Testis (tissue), 3 donors: ENCODE measurements around the gene FBXL19. TPM values are rescaled to one million over a fixed set of nuclear protein-coding genes. Genes with fewer than 3 reads are reported as not detected.

Experiments
- DNase-seq: peaks from one replicate; pipeline ENCODE4 v3.0.0-alpha.2; 2019
- H3K27ac ChIP-seq, 2 donors: fragments of 200-600 bp; sonication (generic); one replicate each; pipeline ENCODE4 v1.5.1; 2019
- H3K27me3 ChIP-seq: fragments of 200-600 bp; sonication (generic); one replicate; pipeline ENCODE4 v1.5.1; 2019
- H3K36me3 ChIP-seq: fragments of 200-600 bp; sonication (generic); one replicate; pipeline ENCODE4 v1.5.1; 2017; ENCODE audit warnings: low read depth; ENCODE audit errors: missing control alignments
- H3K4me1 ChIP-seq: fragments of 200-600 bp; sonication (generic); one replicate; pipeline ENCODE4 v1.5.1; 2019
- H3K4me3 ChIP-seq, 2 donors: fragments of 200-600 bp; sonication (generic); one replicate each; pipeline ENCODE4 v1.5.1; 2017 to 2019
- H3K9me3 ChIP-seq: fragments of 200-600 bp; sonication (generic); one replicate; pipeline ENCODE4 v1.5.1; 2017
- POLR2A ChIP-seq: fragments of 450-650 bp; IDR thresholded peaks from one replicate; pipeline ENCODE4 v1.6.1; 2017; ENCODE audit warnings: antibody characterized with exemption, mild to moderate bottlenecking, moderate library complexity
- WGBS, 2 donors: methylation state at CpG; one replicate each; pipeline ENCODE4 v1.1.5; 2018; 5-methylcytosine and 5-hydroxymethylcytosine counted together
- intact Hi-C: fragments of 100-400 bp; cut with DNase I; formaldehyde crosslinking; loops from one replicate; pipeline ENCODE4 v1.15.1; 2023; ENCODE audit warnings: low total_unique reads
- polyA plus RNA-seq: library from polyadenylated mRNA; stranded (reverse); fragments of 350-450 nt; fragmentation: Illumina TruSeq; extraction: RNeasy Lipid Tissue Mini Kit (QIAGEN cat#74804); gene quantifications from one replicate; pipeline ENCODE4 v1.2.3, GENCODE V29; 2014; ENCODE audit warnings: low read depth, low replicate concordance; ENCODE audit not compliant: insufficient read depth
- total RNA-seq, 2 donors: library from RNA; depleted of rRNA; stranded (reverse); fragments of >200 nt; gene quantifications; one replicate each; pipeline ENCODE4 v1.2.3, GENCODE V29; 2016
- TF ChIP-seq, protein P1 (sequence below), 3 experiments: fragments of 450-650 bp in 2 of 3; fragments of 200-600 bp in 1 of 3; sonication (generic) in 1 of 3; IDR thresholded peaks; one replicate each; pipeline ENCODE4 v1.5.1; 2016 to 2019; ENCODE audit warnings: antibody characterized with exemption in 3 of 3, mild to moderate bottlenecking in 2 of 3, moderate library complexity in 1 of 3

The FBXL19 gene
- total and polyA plus RNA-seq, 3 donors from 2014 or later, result 47.0 to 149 (median 142) TPM

DNA sequence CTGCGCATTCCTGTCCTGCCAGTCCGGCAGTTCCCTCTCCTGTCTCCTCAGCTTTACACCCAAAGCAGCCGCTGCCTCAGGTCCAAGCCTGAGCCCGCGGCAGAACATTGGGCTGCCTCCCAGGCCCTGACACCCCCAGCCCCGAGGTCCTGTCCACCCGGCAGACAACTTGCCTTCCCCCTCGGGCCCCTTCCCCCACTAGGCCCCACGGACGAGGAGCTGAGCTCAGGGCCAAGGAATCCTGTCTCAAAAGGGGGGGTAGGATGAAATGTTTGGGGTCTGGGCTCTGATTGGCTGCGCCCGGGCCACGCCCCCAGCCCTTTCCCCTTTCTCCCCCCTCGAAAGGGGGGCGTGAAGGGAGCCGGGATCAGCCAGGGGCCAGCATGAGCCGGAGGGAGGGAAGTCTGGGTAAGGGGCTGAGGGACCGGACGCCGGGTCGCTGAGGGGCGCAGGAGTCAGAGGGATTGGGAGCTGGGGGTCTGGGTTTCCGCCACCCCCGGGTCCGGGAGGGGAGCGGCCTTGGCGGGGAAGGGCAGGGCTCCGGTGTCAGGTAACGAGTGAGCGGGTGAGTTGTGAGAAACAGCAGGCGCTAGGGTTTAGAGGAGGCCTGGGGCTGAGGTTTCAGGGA, 27.0 kb upstream of the FBXL19 start, which contains the start of gene CTF1:
Gene CTF1, plus strand, starts transcription at position 354 of the 628 bp plus-strand sequence. Its CDS starts 30 bp downstream, at position 384.
- H3K36me3 ChIP-seq, result no peaks in the 10 kb centered on the region
- DNase-seq, result peak; percentile 82
- intact Hi-C loops, result no loop called here
- H3K9me3 ChIP-seq, result no peaks in the 10 kb centered on the region
- no peak for TF ChIP-seq POLR2A
- TF ChIP-seq, protein P1, sequence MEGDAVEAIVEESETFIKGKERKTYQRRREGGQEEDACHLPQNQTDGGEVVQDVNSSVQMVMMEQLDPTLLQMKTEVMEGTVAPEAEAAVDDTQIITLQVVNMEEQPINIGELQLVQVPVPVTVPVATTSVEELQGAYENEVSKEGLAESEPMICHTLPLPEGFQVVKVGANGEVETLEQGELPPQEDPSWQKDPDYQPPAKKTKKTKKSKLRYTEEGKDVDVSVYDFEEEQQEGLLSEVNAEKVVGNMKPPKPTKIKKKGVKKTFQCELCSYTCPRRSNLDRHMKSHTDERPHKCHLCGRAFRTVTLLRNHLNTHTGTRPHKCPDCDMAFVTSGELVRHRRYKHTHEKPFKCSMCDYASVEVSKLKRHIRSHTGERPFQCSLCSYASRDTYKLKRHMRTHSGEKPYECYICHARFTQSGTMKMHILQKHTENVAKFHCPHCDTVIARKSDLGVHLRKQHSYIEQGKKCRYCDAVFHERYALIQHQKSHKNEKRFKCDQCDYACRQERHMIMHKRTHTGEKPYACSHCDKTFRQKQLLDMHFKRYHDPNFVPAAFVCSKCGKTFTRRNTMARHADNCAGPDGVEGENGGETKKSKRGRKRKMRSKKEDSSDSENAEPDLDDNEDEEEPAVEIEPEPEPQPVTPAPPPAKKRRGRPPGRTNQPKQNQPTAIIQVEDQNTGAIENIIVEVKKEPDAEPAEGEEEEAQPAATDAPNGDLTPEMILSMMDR (IDR thresholded peaks at IDR 0.05), result no peak
- peaks cover 33% of the 10 kb centered on the region for H3K4me1 ChIP-seq
- WGBS, 2 donors, result 2 to 4% methylated on average over 28 to 31 of the region's 31 CpGs
- no peaks in the 10 kb centered on the region for H3K27me3 ChIP-seq
- peak within 1 kb of the TSS; percentile 56 to 70 for H3K4me3 ChIP-seq
- peak within 1 kb of the TSS; percentile 93 to 96 for H3K27ac ChIP-seq

DNA sequence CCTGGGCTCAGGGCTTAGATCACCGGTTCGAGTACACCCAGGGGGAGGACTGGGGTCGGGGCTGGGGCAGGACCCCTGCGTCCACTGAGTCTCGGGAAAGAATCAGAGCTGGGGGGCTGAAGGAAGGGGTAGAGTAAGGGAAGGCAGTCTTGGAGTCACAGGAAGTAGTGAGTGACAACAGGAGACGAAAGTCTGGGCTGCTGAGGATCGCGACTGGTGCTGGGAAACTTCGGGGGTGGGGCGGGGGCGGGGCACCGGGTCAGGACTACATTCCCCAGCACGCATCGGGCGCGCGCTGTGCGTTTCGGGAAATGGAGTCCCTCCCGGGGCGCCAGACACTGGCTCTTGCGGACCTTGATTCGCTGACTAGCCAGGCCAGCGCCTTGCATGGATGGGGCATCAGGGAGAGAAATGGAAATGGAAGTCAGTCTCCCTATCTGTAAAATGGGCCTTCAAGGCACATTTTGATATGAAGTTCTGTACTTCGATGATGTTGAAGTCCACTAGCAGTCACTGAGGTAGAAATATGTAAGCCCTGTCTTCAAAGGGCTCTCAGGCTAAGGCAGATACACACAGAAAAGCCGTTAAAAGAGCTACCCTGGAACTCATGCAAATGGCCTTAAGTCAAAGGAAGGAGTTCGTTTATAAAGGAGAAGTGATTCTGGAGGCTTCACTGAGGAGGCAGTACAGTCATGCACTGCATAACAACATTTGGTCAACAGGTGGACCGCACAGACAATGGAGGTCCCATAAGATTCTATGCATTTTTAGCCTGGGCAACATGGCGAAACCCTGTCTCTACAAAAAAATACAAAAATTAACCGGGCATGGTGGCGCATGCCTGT, 26.3 kb upstream of the FBXL19 start:
- Histone ChIP-seq H3K27me3 (no peaks in the 10 kb centered on the region), H3K27ac (peak overlapping the region; percentile 93 to 96), H3K9me3 (no peaks in the 10 kb centered on the region), H3K4me1 (peaks cover 36% of the 10 kb centered on the region), H3K4me3 (peak overlapping the region; percentile 56 to 70), H3K36me3 (no peaks in the 10 kb centered on the region)
- TF ChIP-seq, protein P1 (IDR thresholded peaks at IDR 0.05), result no peak
- no peak for TF ChIP-seq POLR2A
- peak; percentile 93 for DNase-seq
- intact Hi-C loops, result no loop called here
- WGBS, 2 donors, result 13 to 14% methylated on average over 24 to 31 of the region's 31 CpGs

DNA sequence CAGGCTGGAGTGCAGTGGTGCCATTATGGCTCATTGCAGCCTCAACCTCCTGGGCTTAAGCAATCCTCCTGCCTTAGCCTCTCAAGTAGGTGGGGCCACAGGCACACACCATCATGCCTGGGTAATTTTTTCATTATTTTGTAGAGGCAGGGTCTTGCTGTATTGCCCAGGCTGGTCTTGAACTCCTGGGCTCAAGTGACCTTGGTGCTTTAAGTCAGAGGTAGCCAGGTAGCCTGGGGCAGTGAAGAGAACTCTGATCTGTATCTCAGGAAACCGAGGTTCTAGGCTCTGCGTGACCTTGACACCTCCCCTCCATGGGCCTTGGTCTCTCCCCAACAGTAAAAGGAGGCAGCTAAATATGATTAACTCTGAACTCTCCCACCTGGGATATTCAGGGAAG, 23.6 kb upstream of the FBXL19 start:
- intact Hi-C loops, result no loop called here
- DNase-seq, result no peak
- peaks cover 30% of the 10 kb centered on the region for H3K4me1 ChIP-seq
- no peak overlapping the region for H3K4me3 ChIP-seq
- H3K27me3 ChIP-seq, result no peaks in the 10 kb centered on the region
- no peaks in the 10 kb centered on the region for H3K9me3 ChIP-seq
- no peak overlapping the region for H3K27ac ChIP-seq
- H3K36me3 ChIP-seq, result no peaks in the 10 kb centered on the region
- no peak for TF ChIP-seq POLR2A
- TF ChIP-seq, protein P1 (IDR thresholded peaks at IDR 0.05), result no peak
- WGBS, 2 donors, result 73 to 86% methylated on average over 2 of the region's 2 CpGs

DNA sequence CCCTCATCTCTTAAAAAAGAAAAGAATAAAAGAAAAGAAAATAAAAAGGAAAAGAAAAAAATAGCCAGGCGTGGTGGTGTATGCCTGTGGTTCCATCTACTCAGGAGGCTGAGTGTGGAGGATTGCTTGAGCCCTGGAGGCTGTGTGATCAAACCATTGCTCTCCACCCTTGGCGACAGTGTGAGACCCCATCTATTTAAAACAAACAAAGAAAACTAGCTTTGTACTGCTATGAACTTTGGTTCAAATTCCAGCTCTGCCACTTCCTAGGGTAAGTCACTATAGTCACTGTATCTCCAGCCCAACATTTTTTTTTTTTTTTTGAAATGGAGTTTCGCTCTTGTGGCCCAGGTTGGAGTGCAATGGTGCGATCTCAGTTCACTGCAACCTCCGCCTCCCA, 22.8 kb upstream of the FBXL19 start:
- TF ChIP-seq POLR2A, result no peak
- TF ChIP-seq, protein P1 (IDR thresholded peaks at IDR 0.05), result no peak
- DNase-seq, result no peak
- no peak overlapping the region for H3K4me3 ChIP-seq
- no peak overlapping the region for H3K27ac ChIP-seq
- H3K4me1 ChIP-seq, result peaks cover 28% of the 10 kb centered on the region
- no peaks in the 10 kb centered on the region for H3K27me3 ChIP-seq
- H3K36me3 ChIP-seq, result no peaks in the 10 kb centered on the region
- 94% methylated on average over 5 of the region's 5 CpGs for WGBS, 2 donors
- H3K9me3 ChIP-seq, result no peaks in the 10 kb centered on the region
- intact Hi-C loops, result no loop called here
